MG63 (cell line): ENCODE data around the gene SSR1. TPM values are rescaled to one million over a fixed set of nuclear protein-coding genes. Genes with fewer than 3 reads are reported as not detected.
A peak's percentile ranks its signal among the peaks of the same experiment; 100 is the strongest.
"Not testable (repeated sequence)": the region's sequence is repeated elsewhere in the genome, so short reads cannot be mapped to it uniquely, and the experiment has no call there.

Experiments
- DNase-seq: peaks from one replicate; pipeline ENCODE4 v3.0.0-alpha.2; 2020
- H3K27me3 ChIP-seq: fragments of 250-450 bp; sonication (Bioruptor Pico); 2 replicates; pipeline ENCODE4 v1.5.1; 2020; ENCODE audit warnings: mild to moderate bottlenecking, moderate library complexity
- H3K36me3 ChIP-seq: fragments of 250-450 bp; sonication (Bioruptor Pico); 2 replicates; pipeline ENCODE4 v1.5.1; 2020; ENCODE audit warnings: mild to moderate bottlenecking, moderate library complexity
- H3K4me3 ChIP-seq: fragments of 250-450 bp; sonication (Bioruptor Pico); 2 replicates; pipeline ENCODE4 v1.5.1; 2020; ENCODE audit warnings: mild to moderate bottlenecking, moderate library complexity
- H3K9me3 ChIP-seq: fragments of 250-450 bp; sonication (Bioruptor Pico); 2 replicates; pipeline ENCODE4 v1.5.1; 2020; ENCODE audit warnings: mild to moderate bottlenecking, moderate library complexity
- total RNA-seq: library from RNA; depleted of rRNA; stranded (reverse); fragments of >200 nt; shearing (Covaris generic); gene quantifications from 2 replicates; pipeline ENCODE4 v1.2.3, GENCODE V29; 2014; ENCODE audit warnings: low replicate concordance

Gene SSR1
- total RNA-seq, 1 experiment from 2014 or later = 170 TPM

DNA sequence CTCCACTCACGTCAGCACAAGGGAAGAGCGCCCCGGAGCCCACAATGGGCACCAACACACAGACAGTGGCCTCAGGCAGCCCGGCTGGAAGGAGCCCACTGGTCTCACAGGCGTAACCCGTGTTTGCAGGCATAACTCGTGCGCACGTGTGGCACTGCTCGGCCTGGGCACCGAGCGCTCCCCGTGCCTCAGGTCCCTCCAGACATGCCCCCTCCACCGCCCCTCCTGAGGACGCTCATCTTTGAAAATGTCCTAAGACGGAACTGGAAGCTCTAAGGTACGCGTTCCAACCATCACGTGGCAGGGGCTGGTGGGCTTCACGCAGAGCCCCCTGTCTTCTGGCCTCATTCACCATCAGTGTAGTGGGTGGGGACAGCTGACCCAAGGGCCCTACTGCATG is 44.6 kb downstream of the SSR1 start:
- H3K9me3 ChIP-seq = no peaks in the 10 kb centered on the region
- no peak overlapping the region for H3K4me3 ChIP-seq
- no peaks in the 10 kb centered on the region for H3K36me3 ChIP-seq
- DNase-seq = no peak
- no peaks in the 10 kb centered on the region for H3K27me3 ChIP-seq

DNA sequence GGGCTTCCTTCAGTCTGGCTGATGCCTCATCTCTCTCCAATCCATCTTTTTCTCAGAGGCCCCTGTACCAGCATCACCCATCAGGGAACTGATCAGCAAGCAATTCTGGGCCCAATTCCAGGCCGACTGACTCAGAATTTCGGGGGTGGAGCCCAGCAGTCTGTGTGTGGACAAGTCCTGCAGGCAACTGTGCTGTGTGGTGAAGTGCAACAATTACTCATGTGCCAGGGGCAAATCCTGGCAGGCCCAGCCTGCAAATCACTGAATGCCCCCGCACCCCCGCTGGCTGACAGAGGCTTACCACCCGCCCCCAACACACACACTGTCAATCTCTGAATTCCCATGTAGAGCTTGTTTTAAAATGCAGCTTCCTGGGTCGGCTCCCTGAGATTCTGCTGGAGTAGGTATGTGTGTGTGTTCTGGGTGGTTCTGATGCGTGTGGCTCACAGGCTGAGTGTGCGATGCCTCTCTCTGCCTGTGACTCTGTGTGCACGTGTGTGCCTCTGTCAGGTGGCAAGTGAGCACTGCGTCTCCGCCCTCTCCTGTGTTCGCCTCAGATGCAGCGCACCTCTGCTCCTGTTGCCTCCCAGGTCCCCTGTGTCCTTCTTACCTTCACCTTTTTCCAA is 45.4 kb downstream of the SSR1 start:
- DNase-seq = peak; percentile 98
- H3K27me3 ChIP-seq = no peaks in the 10 kb centered on the region
- no peak overlapping the region for H3K4me3 ChIP-seq
- no peaks in the 10 kb centered on the region for H3K36me3 ChIP-seq
- no peaks in the 10 kb centered on the region for H3K9me3 ChIP-seq

DNA sequence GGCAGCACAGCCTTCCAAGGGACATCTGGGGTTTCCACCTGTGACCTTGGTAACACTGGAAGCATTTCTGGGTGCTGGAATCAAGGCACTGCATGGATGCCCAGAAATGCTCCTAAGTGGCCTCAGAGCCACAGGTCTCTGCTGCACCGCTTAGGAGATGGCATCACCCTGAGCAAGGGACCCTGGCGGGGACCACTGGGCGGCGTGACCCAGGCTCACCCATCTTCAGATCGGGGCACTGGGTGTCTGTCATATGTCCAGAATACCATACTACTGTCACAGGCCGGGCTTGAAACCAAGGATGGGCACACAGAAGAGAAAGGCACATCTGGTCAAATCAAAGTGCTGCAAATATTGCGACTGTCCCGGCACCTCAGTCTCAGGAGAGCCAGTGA is 45.9 kb downstream of the SSR1 start:
- DNase-seq = no peak
- no peaks in the 10 kb centered on the region for H3K9me3 ChIP-seq
- no peaks in the 10 kb centered on the region for H3K36me3 ChIP-seq
- no peaks in the 10 kb centered on the region for H3K27me3 ChIP-seq
- H3K4me3 ChIP-seq = no peak overlapping the region

- H3K9me3 ChIP-seq, DNase-seq, H3K4me3 ChIP-seq: not testable (repeated sequence)
Measured at GRCh38 chr6:7265385-7265726, 47.6 kb downstream of the SSR1 start.

DNA sequence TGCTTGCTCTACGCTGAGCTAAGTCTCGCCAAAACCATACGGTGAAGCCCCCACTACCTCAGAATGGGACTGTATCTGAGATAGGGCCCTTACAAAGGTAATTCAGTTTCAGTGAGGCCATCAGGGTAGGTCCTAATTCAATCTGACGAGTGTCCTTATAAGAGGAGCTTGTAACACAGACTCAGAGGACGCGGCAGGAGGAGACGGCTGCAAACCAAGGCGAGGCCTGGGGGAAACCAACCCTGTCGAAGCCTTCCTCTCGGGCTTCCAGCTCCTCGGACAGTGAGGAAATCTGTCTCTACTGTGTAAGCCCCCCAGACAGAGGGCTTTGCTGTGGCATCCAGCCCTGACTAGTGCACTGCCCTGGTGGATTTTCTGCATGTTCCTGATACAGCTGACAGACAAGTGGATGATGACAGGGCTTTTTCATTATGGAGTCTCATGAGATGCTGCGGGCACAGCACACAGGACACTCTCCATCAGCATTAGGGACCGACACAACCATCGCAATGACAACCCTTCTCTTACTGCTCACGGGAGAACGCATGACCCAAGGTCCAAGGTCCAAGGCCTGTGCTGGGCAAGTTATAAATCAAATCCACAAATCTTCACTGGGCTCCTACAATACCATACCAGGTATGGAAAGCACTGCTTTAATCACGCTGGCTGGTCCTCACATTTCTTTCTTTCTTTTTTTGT is 48.2 kb downstream of the SSR1 start:
- no peaks in the 10 kb centered on the region for H3K9me3 ChIP-seq
- H3K27me3 ChIP-seq = no peaks in the 10 kb centered on the region
- no peak for DNase-seq
- no peak overlapping the region for H3K4me3 ChIP-seq
- H3K36me3 ChIP-seq = no peaks in the 10 kb centered on the region

More at GRCh38 chr6:7265385-7265726, 47.6 kb downstream of the SSR1 start:
- not testable (repeated sequence) for H3K36me3 ChIP-seq, H3K27me3 ChIP-seq

- Histone ChIP-seq H3K27me3 (no peaks in the 10 kb centered on the region), H3K4me3 (no peak overlapping the region), H3K36me3 (no peaks in the 10 kb centered on the region), H3K9me3 (no peaks in the 10 kb centered on the region)
- no peak for DNase-seq
Measured at GRCh38 chr6:7264041-7264440, 49.0 kb downstream of the SSR1 start.

DNA sequence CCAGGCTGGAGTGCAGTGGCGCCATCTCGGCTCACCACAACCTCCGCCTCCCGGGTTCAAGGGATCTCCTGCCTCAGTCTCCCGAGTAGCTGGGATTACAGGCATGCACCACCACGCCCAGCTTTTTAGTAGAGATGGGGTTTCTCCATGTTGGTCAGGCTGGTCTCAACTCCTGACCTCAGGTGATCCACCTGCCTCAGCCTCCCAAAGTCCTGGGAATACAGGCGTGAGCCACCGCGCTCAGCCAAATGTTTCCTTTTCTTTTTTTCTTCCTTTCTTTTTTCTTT is 49.5 kb downstream of the SSR1 start:
- not testable (repeated sequence) for H3K9me3 ChIP-seq, H3K27me3 ChIP-seq, DNase-seq, H3K36me3 ChIP-seq, H3K4me3 ChIP-seq

DNA sequence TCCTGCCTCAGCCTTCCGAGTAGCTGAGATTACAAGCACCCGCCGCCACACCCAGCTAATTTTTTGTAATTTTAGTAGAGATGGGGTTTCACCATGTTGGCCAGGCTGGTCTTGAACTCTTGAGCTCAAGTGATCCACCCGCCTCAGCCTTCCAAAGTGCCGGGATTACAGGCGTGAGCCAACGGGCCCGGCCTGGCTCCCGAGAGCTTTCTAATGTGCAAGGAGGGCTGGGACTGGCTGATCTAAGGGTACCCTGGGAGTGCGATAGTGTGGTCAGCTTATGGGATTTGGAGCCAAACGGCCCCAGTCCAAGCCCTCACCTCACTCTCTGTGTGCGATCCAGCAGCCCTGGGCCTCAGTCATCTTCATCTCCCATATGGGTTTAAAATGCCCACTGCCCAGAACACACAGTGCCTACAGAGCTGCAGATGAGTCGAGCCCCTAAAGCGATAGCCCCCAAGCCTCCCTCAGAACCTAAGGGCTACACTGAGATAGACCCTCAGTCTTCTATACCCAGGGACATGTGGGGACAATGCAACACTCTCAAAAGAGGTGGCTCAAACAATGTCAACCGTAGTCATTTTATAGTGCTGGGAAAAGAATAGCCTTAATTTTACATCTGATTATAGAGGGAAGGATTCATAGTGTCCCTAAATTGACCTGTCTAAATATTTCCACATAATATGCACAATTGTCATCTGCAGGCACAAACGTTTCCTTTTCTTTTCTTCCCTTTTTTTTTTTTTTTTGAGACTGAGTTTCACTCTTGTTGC is 50.1 kb downstream of the SSR1 start:
- no peak for DNase-seq
- H3K36me3 ChIP-seq = no peaks in the 10 kb centered on the region
- H3K27me3 ChIP-seq = no peaks in the 10 kb centered on the region
- no peaks in the 10 kb centered on the region for H3K9me3 ChIP-seq
- no peak overlapping the region for H3K4me3 ChIP-seq

GRCh38 chr6:7261852-7262461 is 51.0 kb downstream of the SSR1 start:
- DNase-seq = no peak
- H3K27me3 ChIP-seq = no peaks in the 10 kb centered on the region

GRCh38 chr6:7261032-7261841 is 51.8 kb downstream of the SSR1 start:
- H3K36me3 ChIP-seq = no peaks in the 10 kb centered on the region
- no peaks in the 10 kb centered on the region for H3K27me3 ChIP-seq
- DNase-seq = peak; percentile 86
- no peaks in the 10 kb centered on the region for H3K9me3 ChIP-seq
- H3K4me3 ChIP-seq = peak overlapping the region; percentile 50

More at GRCh38 chr6:7261852-7262461, 51.0 kb downstream of the SSR1 start:
- H3K36me3 ChIP-seq = no peaks in the 10 kb centered on the region
- peak overlapping the region; percentile 50 for H3K4me3 ChIP-seq
- H3K9me3 ChIP-seq = no peaks in the 10 kb centered on the region

- DNase-seq = no peak
- H3K4me3 ChIP-seq = peak overlapping the region; percentile 50
- no peaks in the 10 kb centered on the region for H3K36me3 ChIP-seq
- H3K27me3 ChIP-seq = no peaks in the 10 kb centered on the region
- no peaks in the 10 kb centered on the region for H3K9me3 ChIP-seq
Measured at GRCh38 chr6:7260291-7261031, 52.5 kb downstream of the SSR1 start.

DNA sequence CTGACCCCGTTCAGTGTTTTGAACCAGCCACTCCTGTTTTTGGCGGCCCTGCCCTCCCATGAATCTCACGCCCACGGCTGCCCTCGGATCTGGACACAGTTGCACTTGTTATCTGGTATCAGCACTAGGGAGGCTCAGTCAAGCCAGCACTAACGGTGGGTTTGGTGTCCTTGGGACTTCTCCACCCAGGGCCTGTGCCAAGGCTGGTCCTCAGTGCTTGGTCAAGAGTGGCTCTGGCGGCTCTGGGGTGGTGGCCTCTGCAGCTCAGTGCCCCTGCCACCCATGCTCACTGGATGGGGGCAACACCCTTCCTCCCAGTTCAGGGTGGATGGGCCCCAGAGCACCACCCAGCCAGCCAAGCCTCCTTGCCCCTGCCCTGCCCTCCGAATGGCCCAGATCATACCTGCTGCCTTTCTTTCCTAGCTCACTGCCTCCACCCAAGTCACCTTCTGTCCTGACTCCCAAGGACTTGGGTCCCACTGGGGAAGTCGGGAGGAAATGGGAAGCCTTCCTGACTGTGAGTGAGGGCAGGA is 54.7 kb downstream of the SSR1 start:
- H3K27me3 ChIP-seq = no peaks in the 10 kb centered on the region
- DNase-seq = no peak
- no peaks in the 10 kb centered on the region for H3K9me3 ChIP-seq
- no peaks in the 10 kb centered on the region for H3K36me3 ChIP-seq
- H3K4me3 ChIP-seq = no peak overlapping the region

DNA sequence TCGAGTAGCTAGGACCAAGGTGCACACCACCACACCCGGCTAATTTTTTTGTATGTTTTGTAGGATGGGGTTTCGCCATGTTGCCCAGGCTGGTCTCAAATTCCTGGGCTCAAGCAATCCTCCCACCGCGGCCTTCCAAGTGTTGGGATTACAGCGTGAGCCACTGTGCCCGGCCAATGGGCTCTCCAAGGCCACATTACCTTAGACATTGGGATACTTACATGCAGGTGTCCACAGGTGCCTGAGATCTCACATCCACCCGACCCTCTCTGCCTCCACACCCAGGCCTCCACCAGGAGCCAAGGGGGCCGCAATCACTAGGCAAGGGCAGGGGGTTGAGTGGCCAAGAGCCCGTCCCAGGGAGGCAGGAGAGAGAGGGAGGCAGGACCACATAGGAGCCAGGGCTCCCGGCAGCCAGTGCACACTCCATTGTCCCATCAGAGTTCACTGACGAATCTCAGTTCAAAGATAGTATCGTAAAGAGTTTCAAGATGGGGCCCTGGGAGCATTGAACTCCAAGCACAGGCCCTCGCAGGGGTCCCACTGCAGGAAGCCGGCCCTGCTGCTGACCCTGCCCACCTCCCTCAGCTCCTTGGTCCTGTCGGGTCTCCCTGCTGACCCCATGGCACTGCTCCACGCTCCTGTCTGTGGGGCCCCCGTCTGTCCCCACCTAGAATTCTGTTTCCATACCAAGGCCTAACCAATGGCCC is 55.3 kb downstream of the SSR1 start:
- no peaks in the 10 kb centered on the region for H3K27me3 ChIP-seq
- H3K4me3 ChIP-seq = no peak overlapping the region
- H3K36me3 ChIP-seq = no peaks in the 10 kb centered on the region
- no peaks in the 10 kb centered on the region for H3K9me3 ChIP-seq
- DNase-seq = no peak

- Histone ChIP-seq H3K9me3 (no peaks in the 10 kb centered on the region), H3K4me3 (no peak overlapping the region), H3K36me3 (no peaks in the 10 kb centered on the region), H3K27me3 (no peaks in the 10 kb centered on the region)
- DNase-seq = no peak
Measured at GRCh38 chr6:7256785-7257184, 56.2 kb downstream of the SSR1 start.

- H3K9me3 ChIP-seq = no peaks in the 10 kb centered on the region
- no peak for DNase-seq
- no peaks in the 10 kb centered on the region for H3K27me3 ChIP-seq
- H3K36me3 ChIP-seq = no peaks in the 10 kb centered on the region
- no peak overlapping the region for H3K4me3 ChIP-seq
Measured at GRCh38 chr6:7255918-7256317, 57.1 kb downstream of the SSR1 start.
